Body of pancreas (tissue), 4 donors: ENCODE measurements around the gene GATB. TPM values are rescaled to one million over a fixed set of nuclear protein-coding genes. Genes with fewer than 3 reads are reported as not detected.

Experiments
- ATAC-seq: fragments of 150-250 bp; one replicate; pipeline ENCODE4 v1.9.1; 2016
- DNase-seq, 4 donors: peaks; one replicate each; pipeline ENCODE4 v3.0.0-alpha.2; 2019
- H3K27ac ChIP-seq, 4 donors: fragments of 200-600 bp; sonication (generic); 1 replicate in 3 of 4; 2 replicates in 1 of 4; pipeline versions ENCODE4 v1.5.1 to v1.6.1; 2016 to 2019; ENCODE audit warnings: mild to moderate bottlenecking in 1 of 4, mixed read lengths in 1 of 4, moderate library complexity in 1 of 4
- H3K27me3 ChIP-seq, 2 donors: fragments of 200-600 bp; sonication (generic); one replicate each; pipeline ENCODE4 v1.6.0; 2016; ENCODE audit warnings: mild to moderate bottlenecking in 1 of 2
- H3K36me3 ChIP-seq, 2 donors: fragments of 200-600 bp; sonication (generic); replicated peaks in 1 of 2; 2 replicates each; pipeline ENCODE4 v1.5.1; 2016; ENCODE audit warnings: low read depth in 2 of 2; ENCODE audit not compliant: insufficient read depth in 1 of 2
- H3K4me1 ChIP-seq: fragments of 200-600 bp; sonication (generic); one replicate; pipeline ENCODE4 v1.6.0; 2016
- H3K4me3 ChIP-seq, 2 donors: fragments of 200-600 bp; sonication (generic); 1 replicate in 1 of 2; 2 replicates in 1 of 2; pipeline ENCODE4 v1.5.1; 2016 to 2019
- H3K9me3 ChIP-seq, 3 donors: fragments of 200-600 bp; sonication (generic); 1 replicate in 2 of 3; 2 replicates in 1 of 3; pipeline ENCODE4 v1.5.1; 2016
- POLR2A ChIP-seq, 3 donors: fragments of 450-650 bp; IDR thresholded peaks; one replicate each; pipeline ENCODE4 v1.6.1; 2016; ENCODE audit warnings: antibody characterized with exemption in 3 of 3, mild to moderate bottlenecking in 2 of 3
- WGBS, 2 donors: methylation state at CpG; one replicate each; pipeline ENCODE4 v1.1.5; 2017; 5-methylcytosine and 5-hydroxymethylcytosine counted together
- intact Hi-C: fragments of 100-400 bp; cut with DNase I; formaldehyde crosslinking; loops from one replicate; pipeline ENCODE4 v1.15.1; 2023
- total RNA-seq, 2 donors: library from RNA; depleted of rRNA; stranded (reverse); fragments of >200 nt; gene quantifications; one replicate each; pipeline ENCODE4 v1.1.0, GENCODE V29; 2016
- TF ChIP-seq, protein P1 (sequence below), 7 experiments: fragments of 450-650 bp in 4 of 7; fragments of 200-600 bp in 3 of 7; sonication (generic) in 3 of 7; IDR thresholded peaks; one replicate each; pipeline ENCODE4 v1.5.1; 2016 to 2019; ENCODE audit warnings: antibody characterized with exemption in 7 of 7

The GATB gene
- total RNA-seq, 2 donors from 2014 or later, result 5.6 to 7.3 TPM

- Histone ChIP-seq H3K4me3 (no peak overlapping the region), H3K27ac (no peak overlapping the region), H3K27me3 (no peaks in the 10 kb centered on the region), H3K9me3 (no peaks in the 10 kb centered on the region), H3K4me1 (no peaks in the 10 kb centered on the region), H3K36me3 (no peaks in the 10 kb centered on the region)
- no peak for TF ChIP-seq POLR2A (IDR thresholded peaks at IDR 0.05)
- TF ChIP-seq, protein P1, sequence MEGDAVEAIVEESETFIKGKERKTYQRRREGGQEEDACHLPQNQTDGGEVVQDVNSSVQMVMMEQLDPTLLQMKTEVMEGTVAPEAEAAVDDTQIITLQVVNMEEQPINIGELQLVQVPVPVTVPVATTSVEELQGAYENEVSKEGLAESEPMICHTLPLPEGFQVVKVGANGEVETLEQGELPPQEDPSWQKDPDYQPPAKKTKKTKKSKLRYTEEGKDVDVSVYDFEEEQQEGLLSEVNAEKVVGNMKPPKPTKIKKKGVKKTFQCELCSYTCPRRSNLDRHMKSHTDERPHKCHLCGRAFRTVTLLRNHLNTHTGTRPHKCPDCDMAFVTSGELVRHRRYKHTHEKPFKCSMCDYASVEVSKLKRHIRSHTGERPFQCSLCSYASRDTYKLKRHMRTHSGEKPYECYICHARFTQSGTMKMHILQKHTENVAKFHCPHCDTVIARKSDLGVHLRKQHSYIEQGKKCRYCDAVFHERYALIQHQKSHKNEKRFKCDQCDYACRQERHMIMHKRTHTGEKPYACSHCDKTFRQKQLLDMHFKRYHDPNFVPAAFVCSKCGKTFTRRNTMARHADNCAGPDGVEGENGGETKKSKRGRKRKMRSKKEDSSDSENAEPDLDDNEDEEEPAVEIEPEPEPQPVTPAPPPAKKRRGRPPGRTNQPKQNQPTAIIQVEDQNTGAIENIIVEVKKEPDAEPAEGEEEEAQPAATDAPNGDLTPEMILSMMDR (IDR thresholded peaks at IDR 0.05), result no peak
- no peak for DNase-seq
- ATAC-seq, result no peak
- intact Hi-C loops, result no loop called here
- WGBS, 2 donors, result 54 to 61% methylated on average over 4 of the region's 4 CpGs
Observed at GRCh38 chr4:151803246-151803645, 42.4 kb upstream of the GATB start.

DNA sequence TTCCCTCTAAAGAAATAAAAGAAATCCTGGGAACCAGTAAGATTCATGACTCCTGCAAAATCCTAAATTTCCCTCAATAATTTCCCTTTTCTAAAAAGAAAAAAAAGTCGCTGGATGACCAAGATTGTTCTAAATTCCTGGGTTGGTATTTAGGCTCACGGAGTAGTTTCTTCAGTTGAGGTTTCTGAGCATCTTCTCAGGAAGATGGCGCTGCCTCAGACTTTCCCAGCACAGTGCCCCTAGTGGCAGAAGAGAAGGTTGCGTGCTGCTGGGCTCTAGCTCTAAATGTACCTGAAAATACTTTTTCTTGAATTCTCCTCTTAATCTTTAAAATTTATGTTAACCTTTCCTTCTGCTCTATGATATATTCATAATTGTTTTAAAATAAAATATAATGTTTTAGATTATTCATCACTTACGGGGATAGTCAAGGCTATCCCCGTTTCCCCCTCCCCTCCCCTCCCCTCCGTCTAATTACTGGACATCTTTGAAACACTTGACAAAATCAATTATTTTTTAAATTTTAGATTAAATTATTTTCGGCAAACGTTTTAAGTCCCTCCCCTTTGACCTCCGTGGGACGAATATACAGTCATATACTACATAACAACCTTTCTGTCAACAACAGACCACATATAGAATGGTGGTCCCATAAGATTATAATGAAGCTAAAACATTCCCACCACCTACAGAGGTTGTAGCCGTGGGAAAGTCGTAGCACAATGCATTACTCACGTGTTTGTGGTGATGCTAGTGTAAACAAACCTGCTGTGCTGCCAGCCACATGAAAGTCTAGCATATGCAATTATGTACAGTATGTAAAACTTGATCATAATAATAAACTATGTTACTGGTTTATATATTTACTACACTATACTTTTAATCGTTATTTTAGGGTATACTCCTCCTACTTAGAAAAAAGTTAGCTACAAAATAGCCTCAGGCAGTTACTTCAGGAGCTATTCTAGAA, 41.0 kb upstream of the GATB start:
- 36% methylated on average over 15 of the region's 15 CpGs for WGBS, 2 donors
- DNase-seq (peak; percentile 39 to 53 (median 42)), ATAC-seq (peak; percentile 40)
- Histone ChIP-seq H3K27ac (no peak overlapping the region), H3K4me1 (no peaks in the 10 kb centered on the region), H3K36me3 (no peaks in the 10 kb centered on the region), H3K4me3 (no peak overlapping the region), H3K9me3 (no peaks in the 10 kb centered on the region), H3K27me3 (no peaks in the 10 kb centered on the region)
- no peak for TF ChIP-seq POLR2A (IDR thresholded peaks at IDR 0.05)
- TF ChIP-seq, protein P1 (IDR thresholded peaks at IDR 0.05), result peak; percentile 55 to 96 (median 62)
- intact Hi-C loops, result no loop called here

GRCh38 chr4:151799417-151800012, 38.7 kb upstream of the GATB start:
- Histone ChIP-seq H3K27me3 (no peaks in the 10 kb centered on the region), H3K4me1 (no peaks in the 10 kb centered on the region), H3K27ac (no peak overlapping the region), H3K4me3 (no peak overlapping the region), H3K9me3 (no peaks in the 10 kb centered on the region), H3K36me3 (no peaks in the 10 kb centered on the region)
- 56 to 71% methylated on average over 3 of the region's 3 CpGs for WGBS, 2 donors
- ATAC-seq (no peak), DNase-seq (no peak)
- TF ChIP-seq, protein P1 (IDR thresholded peaks at IDR 0.05), result no peak
- no peak for TF ChIP-seq POLR2A (IDR thresholded peaks at IDR 0.05)
- intact Hi-C loops, result no loop called here

- no peaks in the 10 kb centered on the region for H3K9me3 ChIP-seq
- H3K36me3 ChIP-seq, result no peaks in the 10 kb centered on the region
- no peak overlapping the region for H3K4me3 ChIP-seq
- no peak for TF ChIP-seq POLR2A (IDR thresholded peaks at IDR 0.05)
- TF ChIP-seq, protein P1 (IDR thresholded peaks at IDR 0.05), result no peak
- H3K27me3 ChIP-seq, result no peaks in the 10 kb centered on the region
- DNase-seq (no peak), ATAC-seq (no peak)
- H3K27ac ChIP-seq, result no peak overlapping the region
- 46 to 62% methylated on average over 6 of the region's 6 CpGs for WGBS, 2 donors
- no peaks in the 10 kb centered on the region for H3K4me1 ChIP-seq
- intact Hi-C loops, result no loop called here
Observed at GRCh38 chr4:151798678-151799416, 38.0 kb upstream of the GATB start.
